GM18907 (cell line): Measurements from ENCODE around the gene ATP9B.
"Not testable (repeated sequence)": the region's sequence is repeated elsewhere in the genome, so short reads cannot be mapped to it uniquely, and the experiment has no call there.

Experiments used
- ATAC-seq: cut with Tn5 transposase; IDR thresholded peaks from one replicate; pipeline ENCODE4 v1.9.1; 2021; ENCODE audit warnings: mild to moderate bottlenecking, moderate library complexity; ENCODE audit not compliant: unreplicated experiment

The ATP9B gene

DNA sequence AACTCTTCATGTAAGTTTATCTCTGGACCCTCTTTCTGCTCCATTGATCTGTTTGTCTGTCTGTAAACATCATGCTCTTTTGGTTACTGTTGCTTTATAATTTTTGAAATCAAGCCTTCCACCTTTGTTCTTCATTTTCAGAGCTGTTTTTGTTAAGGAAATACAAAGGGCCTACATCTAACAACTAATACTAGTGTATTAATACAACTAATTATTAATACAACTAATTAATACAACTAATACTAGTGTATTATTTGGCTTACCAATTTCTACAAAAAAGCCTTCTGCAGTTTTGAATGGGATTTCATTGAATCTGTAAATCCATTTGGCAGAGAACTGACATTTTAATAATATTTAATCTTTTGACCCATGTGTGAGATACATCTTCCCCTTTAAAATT lies 66.7 kb downstream of the ATP9B start:
- ATAC-seq, result no peak

DNA sequence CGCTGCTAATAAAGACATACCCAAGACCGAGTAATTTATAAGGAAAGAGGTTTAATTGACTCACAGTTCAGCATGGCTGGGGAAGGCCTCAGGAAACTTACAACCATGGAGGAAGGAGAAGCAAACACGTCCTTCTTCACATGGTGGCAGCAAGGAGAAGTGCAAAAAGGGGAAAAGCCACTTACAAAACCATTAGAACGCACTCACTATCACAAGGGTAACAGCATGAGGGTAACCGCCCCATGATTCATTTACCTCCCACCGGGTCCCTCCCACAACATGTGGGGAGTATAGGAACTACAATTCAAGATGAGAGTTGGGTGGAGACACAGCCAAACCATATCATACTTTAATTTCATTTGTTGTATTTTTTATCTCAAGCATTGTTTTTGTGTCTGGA lies 67.5 kb downstream of the ATP9B start:
- ATAC-seq, result no peak

DNA sequence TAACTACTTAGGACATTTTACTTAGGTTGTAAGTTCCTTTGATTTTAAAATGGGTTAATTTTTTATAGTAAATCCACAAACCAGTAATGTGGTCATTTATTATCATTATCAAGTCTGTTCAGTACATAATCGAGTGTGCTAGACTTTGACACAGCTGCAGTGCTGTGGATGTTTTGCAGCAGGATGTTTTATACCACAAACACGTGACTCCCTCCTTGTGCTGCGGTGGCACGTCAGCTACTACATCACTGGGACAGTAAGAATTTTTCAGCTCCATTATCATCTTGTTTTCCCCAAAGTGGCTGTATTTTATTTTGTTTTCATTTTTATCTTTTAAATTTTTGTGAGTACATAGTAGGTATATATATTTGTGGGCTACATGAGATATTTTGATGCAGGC lies 70.0 kb downstream of the ATP9B start:
- ATAC-seq, result no peak

DNA sequence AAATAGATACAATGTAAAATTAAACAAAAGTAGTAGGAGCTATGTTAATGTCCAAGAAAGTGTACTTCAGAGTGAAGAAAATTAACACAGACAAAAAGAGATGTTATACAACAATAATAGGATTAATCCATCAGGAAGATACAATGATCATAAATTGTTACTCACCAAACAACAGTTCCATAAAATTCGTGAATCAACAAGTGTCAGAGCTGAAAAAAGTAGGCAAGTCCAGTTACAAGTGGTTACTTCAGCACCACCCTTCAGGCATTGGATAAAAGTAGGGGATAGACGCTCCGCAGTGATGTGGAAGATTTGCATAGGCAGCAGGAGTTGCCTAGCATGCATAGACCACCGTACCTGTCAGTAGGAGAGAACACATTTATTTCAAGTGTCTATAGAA lies 77.8 kb downstream of the ATP9B start:
- ATAC-seq, result no peak

DNA sequence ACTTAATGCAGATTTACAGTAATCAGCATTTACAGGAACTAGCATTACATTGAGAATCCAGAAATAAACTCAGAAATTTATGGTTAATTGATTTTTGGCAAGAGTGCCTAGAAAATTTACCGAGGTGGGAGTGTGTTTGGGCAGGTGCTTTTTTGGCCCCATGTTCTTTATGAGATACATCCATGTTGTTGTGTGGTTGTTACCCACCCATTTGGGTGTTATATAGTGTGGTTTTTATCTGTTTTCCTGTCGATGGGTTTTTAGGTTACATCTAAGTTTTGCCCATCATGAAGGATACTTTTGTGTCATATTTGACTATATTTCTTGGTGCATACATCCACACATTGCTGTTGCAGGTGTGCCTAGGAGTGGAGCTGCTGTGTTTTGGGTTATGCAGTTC lies 82.0 kb downstream of the ATP9B start:
- ATAC-seq, result no peak

DNA sequence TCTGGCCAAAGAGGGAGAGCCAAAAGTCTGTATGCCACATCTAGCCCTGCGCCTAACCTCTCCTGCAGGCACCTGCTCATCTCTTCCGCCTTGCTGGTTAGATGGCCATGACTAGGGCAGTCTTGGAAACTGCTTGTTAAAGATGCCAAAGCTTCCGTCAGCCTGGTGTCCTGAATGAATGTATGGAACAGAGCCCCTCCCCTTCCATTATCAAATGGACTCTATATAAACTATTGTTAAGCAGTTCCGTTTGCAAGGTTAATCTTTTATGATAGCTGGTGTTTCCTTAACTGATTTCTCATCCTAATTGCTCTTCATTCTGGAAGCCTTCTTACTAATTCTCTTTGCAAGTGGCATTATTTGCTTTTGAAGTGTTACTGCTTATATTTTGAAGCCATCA lies 87.1 kb downstream of the ATP9B start:
- no peak for ATAC-seq

DNA sequence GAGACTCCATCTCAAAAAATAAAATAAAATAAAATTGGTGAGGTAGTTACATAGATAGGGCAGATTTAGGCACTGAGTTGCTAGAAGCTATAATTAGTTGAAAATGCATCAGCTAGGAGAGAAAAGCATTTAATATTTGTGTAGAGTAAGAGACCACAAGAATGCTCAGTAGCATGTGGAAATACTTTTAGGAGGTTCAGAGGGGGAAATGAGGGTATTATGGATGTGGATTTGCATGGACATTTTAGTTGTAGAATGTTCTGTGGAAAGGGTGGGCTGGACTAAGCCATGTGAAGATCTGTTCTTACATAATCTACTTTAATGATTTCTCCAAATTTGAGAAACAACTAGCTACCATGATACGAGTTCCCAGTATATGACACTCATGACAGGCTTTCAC lies 95.5 kb downstream of the ATP9B start:
- no peak for ATAC-seq

DNA sequence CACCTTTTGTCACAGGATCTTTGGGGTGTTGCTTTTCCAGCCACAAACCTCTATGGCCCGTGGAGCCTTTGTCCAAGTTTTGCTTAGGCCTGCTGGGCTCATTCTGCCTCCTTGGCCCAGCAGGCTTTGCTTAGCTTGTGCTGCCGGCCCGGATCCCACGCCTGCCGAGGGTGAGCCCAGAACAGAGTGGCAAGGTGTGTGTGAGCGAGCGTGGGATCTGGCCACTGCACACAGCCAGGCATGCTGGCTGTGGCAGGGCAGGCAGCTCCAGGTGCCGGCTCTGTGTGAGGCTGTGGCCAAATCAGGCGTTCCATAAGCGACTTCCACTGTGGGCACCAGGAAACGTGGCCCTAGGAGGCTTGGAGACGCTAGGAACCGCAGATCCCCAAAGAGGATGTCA lies 97.5 kb downstream of the ATP9B start:
- ATAC-seq, result no peak

DNA sequence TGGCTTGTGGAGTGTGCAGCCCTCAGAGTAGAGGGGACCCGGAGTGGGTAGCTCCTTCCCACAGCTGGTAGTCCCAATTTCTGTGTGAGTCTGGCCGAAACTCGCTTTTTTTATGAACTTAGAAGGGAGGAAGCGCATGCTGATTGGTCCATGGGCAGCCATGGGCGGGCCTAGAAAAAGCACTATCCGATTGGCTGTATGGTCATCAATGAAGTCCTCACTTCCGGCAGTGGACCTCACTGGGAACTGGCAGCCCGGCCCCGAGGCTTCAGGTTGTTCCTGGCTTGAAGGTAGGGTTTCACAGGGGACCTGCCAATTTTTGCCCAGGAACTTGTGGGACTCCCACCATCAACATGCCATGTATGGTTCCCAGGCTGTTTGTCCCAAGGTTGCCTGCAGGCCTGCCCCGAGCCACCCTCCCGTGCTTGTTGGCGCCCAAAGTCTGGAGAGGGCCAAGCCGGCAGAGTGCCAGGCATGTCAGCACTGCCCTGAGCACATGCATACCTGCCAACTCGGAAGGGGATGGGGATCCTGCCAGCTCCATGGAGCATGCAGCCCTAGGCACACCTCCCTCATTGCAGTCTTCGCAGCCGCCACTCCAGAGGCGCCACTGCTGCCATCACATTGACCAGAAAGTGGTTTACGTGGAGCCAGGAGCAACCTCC lies 98.5 kb downstream of the ATP9B start:
- ATAC-seq, result no peak

DNA sequence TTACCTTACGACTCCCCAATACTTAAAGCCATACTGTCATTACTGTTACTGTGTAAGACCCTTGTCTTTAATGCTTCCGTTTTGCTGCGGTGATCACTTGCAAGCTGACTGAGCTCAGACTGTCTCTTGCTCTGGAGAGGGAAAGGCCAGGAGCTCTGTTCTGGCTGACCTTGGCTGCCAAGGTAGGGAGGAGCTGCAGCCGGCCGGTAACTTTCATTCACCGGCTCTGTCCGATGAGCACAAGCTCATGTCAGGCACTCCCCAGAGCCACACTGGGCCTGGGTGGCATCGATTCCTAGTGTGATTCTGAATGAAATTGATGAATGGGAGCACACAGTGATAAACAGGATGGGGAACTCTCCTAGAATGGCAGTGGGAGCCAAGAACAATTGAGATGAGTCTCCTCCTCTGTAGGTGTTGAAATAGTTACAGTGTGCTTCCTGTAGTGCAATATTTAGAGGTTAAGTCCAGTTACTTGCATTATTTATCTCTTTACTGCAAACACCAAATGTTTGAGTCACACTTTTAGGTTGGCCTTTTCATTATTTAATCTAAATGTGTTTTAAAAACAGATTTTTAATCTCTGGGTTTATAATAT lies 100.9 kb downstream of the ATP9B start:
- ATAC-seq, result no peak

DNA sequence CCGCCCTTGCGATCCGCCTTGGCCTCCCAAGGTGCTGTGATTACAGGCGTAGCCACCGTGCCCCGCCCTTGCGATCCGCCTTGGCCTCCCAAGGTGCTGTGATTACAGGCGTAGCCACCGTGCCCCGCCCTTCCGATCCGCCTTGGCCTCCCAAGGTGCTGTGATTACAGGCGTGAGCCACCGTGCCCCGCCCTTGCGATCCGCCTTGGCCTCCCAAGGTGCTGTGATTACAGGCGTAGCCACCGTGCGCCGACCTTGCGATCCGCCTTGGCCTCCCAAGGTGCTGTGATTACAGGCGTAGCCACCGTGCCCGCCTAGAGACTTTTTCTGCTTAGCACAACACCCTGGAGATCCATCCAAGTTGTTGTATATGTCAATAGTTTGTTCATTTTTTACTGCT lies 103.1 kb downstream of the ATP9B start:
- not testable (repeated sequence) for ATAC-seq

DNA sequence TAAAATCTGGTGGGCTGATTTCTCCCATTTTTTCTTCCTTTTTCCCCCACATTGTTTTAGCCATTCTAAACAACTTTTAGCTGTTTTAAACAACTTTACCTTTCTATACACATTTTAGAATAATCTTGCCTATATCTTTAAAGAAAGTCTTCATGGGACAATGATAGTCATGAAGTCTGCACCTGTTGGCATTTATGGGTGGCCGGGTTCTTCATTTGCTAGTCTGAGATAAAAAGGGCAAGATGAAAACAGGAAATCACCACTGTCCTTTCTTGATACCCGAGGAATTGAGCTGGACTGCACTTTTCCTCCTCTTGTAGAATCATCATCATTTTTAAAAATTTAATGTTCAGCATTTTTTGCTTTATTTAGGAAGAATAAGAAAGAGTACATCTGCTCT lies 104.5 kb downstream of the ATP9B start:
- no peak for ATAC-seq

DNA sequence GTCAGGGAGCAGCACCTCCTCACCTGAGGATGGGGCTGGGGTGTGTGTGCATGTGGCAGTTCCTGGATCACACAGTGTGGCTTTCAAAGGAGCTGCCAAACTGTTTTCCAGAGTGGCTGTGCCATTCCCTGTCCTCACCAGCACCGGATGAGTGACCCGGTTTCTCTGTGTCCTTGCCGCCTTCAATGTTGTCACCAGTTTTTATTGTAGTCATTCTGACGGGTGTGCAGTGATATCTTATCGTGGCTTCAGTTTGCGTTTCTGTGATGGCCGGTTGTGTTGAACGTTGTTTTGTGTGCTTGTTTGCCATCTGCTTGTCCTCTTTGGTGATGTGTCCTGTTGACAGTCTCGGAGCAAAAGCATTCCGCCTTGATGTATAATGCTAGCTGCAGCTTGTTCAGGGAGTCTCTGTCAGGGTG lies 108.9 kb downstream of the ATP9B start:
- no peak for ATAC-seq

DNA sequence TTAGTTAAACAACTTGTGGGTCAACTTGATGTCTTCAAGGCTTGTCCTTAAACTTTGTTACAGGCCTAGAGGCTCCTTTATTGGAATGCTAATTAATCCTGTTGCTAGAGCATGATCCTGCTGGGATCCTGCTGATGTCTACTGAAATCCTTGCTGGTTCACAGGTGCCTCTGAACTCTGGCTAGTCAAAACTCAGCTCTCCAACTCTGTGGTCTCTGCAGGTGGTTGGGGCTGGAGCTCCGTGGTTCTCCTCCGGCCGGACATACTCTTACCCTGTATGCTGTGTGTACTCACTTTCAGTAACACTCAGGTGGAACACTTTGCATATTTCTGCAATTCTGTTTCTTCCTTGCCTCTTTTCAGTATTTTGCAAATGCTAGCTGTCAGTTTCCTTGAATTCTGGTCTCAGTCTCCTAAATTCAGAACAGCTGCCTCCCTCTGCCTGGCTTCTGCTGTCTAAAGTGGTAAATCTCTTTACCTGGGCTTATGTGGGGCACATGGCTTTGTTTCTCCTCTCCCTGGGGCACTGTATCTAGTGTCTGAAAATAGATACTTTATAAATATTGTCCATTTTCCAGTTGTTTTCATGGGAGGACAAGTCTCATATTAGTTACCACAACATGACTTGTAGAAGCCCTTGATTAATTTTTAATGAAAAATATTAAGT lies 113.0 kb downstream of the ATP9B start:
- peak; percentile 49 for ATAC-seq

DNA sequence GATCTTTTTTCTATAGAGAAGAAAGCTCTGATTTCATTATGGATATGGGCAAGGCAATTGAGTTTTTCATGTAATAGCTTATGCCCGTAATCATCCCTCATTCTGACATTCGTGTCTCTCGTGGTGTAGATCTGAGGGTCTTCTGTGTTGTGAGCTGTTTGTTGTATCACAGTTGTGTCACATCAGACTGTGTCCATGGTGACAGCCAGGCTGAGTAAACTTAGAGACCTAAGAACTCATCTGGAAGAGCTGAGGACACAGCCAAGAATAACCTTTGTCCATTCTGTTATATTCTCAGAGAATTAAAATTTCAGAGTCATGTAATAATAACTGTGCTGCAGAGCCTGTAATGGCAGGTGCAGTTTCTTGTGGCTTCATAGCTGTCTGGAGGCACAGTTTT lies 116.5 kb downstream of the ATP9B start:
- ATAC-seq, result no peak

DNA sequence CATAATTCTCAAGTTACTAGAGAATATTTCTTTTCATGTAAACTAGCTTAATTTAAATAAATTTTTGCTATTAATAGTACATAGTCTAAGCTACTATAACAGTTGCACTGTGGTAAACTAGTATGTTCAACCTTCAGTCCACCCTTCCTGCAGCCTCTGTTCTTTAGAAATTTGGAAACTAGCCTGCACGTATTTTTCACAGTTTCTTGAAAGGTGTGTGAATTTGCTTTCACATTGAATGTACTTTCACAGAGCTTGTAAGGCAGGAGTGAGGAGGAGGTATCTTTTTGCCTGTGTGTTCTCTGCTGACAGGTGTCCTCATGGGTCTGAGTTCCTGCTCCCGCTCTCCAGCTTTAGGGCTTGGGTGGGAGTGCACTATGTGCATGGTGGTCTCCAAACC lies 117.5 kb downstream of the ATP9B start:
- no peak for ATAC-seq

DNA sequence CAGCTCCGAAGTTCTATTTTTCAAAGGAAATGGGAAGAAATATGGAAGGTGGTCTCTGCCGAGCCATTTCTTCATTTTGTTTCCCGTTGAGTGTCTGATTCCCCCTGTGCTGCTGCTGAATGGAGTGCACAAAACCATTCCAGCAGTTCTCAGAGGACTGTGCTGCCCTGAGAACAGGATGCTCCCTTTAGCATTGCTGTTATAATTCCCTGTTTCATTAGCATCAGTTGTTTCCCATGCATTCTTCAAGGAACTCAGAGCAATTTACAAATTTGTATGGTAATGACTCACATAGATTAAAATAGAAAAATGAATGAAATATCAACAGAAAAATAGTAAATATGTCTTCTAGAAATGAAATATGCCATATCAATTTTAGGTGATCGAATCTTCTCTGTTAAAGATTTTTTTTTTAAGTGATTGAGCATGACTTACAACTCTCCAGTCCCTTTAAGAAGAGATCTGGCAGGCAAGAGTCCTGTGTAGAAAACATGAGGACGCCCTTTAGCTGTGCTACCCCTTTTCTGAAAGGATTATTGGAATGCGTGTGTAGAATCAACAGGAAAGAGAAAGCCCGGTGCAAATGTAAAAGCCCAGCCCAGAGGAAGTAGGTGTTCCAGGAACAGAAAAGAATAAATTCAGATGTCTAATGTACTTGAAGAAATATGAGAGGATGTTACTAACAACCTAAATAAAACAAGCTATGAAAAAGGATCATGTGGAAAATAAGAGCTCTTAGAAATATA lies 118.5 kb downstream of the ATP9B start:
- ATAC-seq, result no peak

DNA sequence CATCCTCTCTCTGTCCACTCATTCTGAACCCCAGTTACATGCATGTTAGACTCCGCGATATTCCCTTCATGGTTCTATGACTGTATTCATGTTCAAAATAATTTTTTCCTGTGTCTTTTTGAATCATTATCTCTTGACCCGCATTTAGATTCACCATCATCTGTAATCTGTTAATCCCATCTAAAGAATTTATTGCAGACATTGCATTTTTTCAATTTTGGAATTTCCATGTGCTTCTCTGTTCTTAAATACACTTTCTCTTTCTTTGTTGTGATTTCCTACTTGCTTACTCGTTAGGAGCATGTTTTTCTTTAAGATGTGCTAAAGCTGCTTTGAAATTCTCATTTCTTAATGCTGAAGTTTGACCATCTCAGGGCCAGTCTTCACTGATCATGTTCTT lies 122.2 kb downstream of the ATP9B start:
- no peak for ATAC-seq

DNA sequence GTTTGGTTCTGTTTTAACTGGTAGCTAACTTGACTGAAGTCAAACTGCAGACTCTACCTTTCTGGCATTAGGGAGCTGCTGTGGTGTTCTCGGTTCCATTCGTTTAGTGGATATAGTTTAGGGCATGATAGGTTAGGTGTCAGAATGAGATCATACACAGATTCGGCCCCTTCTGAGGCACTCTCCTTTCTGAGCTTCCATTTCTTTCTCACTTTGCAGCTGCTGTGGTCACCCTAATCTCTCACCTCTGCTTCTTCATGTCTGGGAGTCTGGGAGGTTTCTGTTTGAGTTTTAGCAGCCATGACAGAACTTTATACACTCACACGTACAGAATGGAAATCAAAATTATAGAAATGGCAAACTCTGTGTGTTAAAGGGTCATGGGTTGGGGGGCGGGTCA lies 122.8 kb downstream of the ATP9B start:
- ATAC-seq, result no peak

DNA sequence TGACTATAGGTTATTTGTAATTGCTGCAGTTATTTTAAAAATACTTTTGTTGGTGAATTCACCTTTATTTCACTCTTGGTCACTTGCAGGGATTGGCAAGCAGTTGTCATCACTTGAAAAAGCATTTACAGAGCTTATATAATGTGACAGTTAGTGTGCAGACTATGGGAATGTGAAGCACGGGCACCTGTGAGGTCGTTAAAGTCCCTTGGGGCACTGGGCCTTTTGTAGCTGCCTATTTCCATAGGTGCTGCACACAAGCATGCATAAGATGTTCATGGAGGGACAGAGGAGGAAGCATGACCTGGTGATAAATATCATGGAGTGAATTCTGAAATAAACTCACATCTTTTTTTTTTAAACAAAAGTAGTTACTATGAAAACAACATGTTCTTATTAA lies 124.6 kb downstream of the ATP9B start:
- no peak for ATAC-seq

DNA sequence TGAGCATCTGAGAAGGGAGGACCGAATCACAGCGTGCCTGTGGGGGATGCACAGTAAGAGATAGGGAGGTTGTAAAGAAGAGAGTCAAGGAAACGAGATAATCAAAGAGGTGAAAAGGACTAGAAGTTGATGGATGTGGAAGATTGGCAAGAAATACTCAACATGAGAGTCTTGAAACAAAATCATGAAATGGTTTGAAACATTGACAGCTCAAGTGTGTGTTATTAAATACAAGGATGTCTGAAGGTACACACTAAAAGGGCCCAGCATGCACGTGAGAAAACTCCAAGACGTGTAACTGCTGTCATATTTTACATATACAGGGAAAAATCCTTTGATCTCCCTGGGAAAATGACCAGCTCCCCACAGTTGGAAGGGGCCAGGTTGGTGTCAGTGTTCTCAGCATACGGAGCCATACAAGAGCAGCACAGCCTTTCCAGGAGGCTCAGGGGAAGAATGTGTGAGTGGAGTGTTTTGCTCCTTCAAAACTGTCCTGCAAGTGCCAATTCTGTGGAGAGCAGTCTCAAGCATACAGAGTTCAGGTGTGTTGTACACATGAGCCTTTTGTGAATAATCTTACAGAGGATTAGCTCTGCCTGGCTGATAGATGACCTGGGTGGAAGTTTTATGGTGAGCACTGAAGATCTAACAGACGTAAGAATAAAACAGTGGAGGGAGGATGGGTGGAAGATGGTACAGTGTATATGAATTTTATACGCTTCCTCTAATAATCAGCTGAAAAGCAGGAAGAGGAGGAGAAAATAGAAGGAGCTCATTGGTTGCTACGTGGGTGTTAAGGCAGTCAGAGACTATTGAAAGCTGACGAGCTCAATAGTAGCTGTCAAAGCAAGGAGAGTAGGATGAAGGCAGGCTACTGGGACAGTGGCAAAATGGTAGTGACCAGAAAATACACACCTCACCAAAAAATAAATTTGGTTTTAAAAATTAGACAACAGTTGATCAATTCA lies 126.8 kb downstream of the ATP9B start:
- ATAC-seq, result no peak
